Stimulated activated CD8-positive, alpha-beta memory T cell treated with anti-CD3 and anti-CD28 coated beads, Interleukin-15, amount 100 ng/mL, for 1 hour (primary cell): Measurements from ENCODE around the gene PLPPR1.
"Not testable (repeated sequence)": the region's sequence is repeated elsewhere in the genome, so short reads cannot be mapped to it uniquely, and the experiment has no call there.

Experiments
- DNase-seq: peaks from one replicate; pipeline ENCODE4 v3.0.0-alpha.2; 2020; ENCODE audit warnings: low read depth

PLPPR1 gene

GRCh38 chr9:101028346-101029314 lies at the start of gene PLPPR1:
Gene PLPPR1, plus strand, starts transcription at chr9:101028727.
- no peak for DNase-seq

- DNase-seq = no peak
Measured at GRCh38 chr9:100989731-100990130, 38.8 kb upstream of the PLPPR1 start.

GRCh38 chr9:100990605-100991381 lies 37.7 kb upstream of the PLPPR1 start:
- DNase-seq = no peak

- DNase-seq = no peak
Measured at GRCh38 chr9:100992632-100993031, 35.9 kb upstream of the PLPPR1 start.

- DNase-seq = no peak
Measured at GRCh38 chr9:100999906-101000544, 28.5 kb upstream of the PLPPR1 start.

- DNase-seq = no peak
Measured at GRCh38 chr9:101005246-101005645, 23.3 kb upstream of the PLPPR1 start.

- DNase-seq = no peak
Measured at GRCh38 chr9:101014566-101014965, 14.0 kb upstream of the PLPPR1 start.

- DNase-seq = no peak
Measured at GRCh38 chr9:101018467-101018866, 10.1 kb upstream of the PLPPR1 start.

- DNase-seq = no peak
Measured at GRCh38 chr9:101022704-101023103, 5.8 kb upstream of the PLPPR1 start.

GRCh38 chr9:101025940-101026339 lies 2.6 kb upstream of the PLPPR1 start:
- no peak for DNase-seq

- DNase-seq = no peak
Measured at GRCh38 chr9:101026824-101027223, 1.7 kb upstream of the PLPPR1 start.

- no peak for DNase-seq
Measured at GRCh38 chr9:101027236-101027635, 1.3 kb upstream of the PLPPR1 start.

- no peak for DNase-seq
Measured at GRCh38 chr9:101027733-101028345, 688 bp upstream of the PLPPR1 start.

GRCh38 chr9:101029315-101030085 lies 973 bp downstream of the PLPPR1 start:
- DNase-seq = no peak

GRCh38 chr9:101030086-101030391 lies 1.5 kb downstream of the PLPPR1 start:
- DNase-seq = no peak

- no peak for DNase-seq
Measured at GRCh38 chr9:101032426-101032825, 3.9 kb downstream of the PLPPR1 start.

- no peak for DNase-seq
Measured at GRCh38 chr9:101034222-101034621, 5.7 kb downstream of the PLPPR1 start.

GRCh38 chr9:101035098-101035497 lies 6.6 kb downstream of the PLPPR1 start:
- no peak for DNase-seq

- no peak for DNase-seq
Measured at GRCh38 chr9:101037430-101037829, 8.9 kb downstream of the PLPPR1 start.

- no peak for DNase-seq
Measured at GRCh38 chr9:101038488-101038887, 10.0 kb downstream of the PLPPR1 start.

- not testable (repeated sequence) for DNase-seq
Measured at GRCh38 chr9:101039581-101039980, 11.1 kb downstream of the PLPPR1 start.
